GM23248 (cell line): Measurements from ENCODE around the gene KAZN.

Source experiments
- EZH2 ChIP-seq: fragments of 200-600 bp; sonication (generic); IDR thresholded peaks from 2 replicates; pipeline ENCODE4 v1.6.1; 2018; ENCODE audit warnings: antibody characterized with exemption, mild to moderate bottlenecking; ENCODE audit not compliant: insufficient read depth, poor library complexity, severe bottlenecking
- EZH2phosphoT487 ChIP-seq: fragments of 200-600 bp; sonication (generic); IDR thresholded peaks from 2 replicates; pipeline ENCODE4 v1.6.1; 2018; ENCODE audit warnings: antibody characterized with exemption, moderate library complexity, mild to moderate bottlenecking, low read depth; ENCODE audit not compliant: insufficient read depth

DNA sequence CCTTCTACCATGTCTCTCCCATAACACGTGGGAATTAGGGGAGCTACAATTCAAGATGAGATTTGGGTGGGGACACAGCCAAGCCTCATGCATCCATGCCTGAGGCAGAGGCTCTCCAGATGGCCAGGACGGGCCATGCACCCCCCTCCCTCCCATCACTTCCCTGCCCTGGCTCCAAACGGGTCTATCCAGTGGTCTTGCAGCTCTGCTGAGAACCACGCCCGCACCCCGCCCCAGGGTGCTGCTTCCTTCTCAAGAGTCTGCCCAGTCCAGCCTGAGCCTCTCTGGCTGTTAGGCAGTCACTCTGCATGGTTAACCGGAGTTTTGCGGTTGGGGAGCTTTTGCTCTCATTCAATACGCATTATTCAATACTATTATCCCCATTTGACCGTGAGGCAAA is 423.6 kb downstream of the KAZN start:
- TF ChIP-seq EZH2phosphoT487 (no peak), EZH2 (no peak)
